HG03571 (cell line): Measurements from ENCODE around the gene CBX5.
A peak's percentile ranks its signal among the peaks of the same experiment; 100 is the strongest.
"Not testable (repeated sequence)": the region's sequence is repeated elsewhere in the genome, so short reads cannot be mapped to it uniquely, and the experiment has no call there.

Experiments used
- ATAC-seq: cut with Tn5 transposase; IDR thresholded peaks from one replicate; pipeline ENCODE4 v1.9.1; 2021; ENCODE audit not compliant: unreplicated experiment

CBX5 gene

DNA sequence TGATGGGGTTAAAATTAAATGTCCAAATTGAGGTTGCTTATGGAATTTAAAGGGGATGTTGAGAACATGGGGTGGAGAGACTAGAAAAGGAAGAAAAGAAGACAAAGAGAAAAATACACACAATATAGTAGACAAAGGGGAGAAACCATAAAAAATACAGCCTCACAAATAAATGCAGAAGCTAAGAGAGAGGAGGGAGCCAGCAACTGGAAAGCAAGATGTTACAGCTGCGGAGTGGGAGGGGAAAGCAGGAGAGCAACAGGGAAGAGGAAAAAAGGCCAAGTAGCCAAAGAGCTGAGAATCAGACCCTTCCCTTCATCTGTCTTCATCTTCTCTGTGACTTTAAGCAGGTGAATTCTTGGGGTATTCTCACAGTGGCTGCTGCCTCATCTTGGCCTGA is 51.5 kb downstream of the CBX5 start:
- ATAC-seq = no peak

DNA sequence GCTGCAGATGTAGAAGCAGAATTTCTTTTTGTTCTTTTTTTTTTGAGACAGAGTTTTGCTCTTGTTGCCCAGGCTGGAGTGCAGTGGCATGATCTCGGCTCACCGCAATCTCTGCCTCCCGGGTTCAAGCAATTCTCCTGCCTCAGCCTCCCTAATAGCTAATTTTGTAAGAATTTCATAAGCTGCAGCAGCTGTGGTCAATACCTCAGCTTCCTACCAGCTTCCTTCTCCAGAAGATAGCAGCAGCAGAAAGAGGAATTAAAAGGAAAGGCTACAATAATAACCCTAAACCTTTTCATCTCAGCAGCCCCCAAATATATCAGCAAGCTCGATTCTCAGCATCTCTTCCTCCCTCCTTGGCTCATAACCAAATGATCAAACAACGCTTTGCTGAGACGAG is 52.0 kb downstream of the CBX5 start:
- ATAC-seq = not testable (repeated sequence)

DNA sequence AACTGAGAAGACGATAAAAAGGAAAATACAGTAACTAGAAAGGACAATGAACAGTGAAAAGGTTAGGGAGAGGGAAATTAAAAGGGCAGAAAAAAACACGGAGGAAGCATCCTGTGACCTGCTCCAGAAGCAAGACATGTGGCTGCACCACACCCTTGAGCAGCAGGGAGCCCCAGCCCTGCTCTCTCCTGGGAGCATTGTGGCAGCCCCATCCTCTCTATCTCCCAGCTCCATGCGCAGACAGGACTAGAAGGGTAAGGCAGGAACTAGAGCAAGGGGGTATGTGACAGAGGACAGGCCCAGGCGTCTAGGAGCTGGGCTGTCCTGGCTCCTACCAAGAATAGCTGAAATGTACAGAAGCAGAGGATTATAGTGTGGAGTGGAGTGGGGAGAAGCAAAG is 52.5 kb downstream of the CBX5 start:
- no peak for ATAC-seq

DNA sequence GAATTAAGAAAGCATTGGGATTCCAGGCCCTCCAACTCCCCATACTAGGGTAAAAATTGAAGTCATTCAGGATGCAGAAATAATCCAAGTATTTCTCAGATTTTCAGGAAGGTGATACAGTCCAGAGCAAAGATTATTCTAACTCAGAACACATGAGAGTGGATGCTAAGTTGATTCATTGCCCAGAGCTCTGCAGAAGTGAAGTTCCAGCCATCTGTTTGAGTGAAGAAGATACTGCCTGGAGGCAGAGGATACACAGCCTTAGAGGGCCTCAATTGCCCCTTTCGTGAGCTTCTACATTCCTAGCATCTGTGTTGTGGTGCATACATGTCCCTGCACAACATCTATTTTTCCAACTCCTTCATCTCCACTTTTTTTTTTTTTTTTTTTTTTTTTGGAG is 54.3 kb downstream of the CBX5 start:
- ATAC-seq = no peak

DNA sequence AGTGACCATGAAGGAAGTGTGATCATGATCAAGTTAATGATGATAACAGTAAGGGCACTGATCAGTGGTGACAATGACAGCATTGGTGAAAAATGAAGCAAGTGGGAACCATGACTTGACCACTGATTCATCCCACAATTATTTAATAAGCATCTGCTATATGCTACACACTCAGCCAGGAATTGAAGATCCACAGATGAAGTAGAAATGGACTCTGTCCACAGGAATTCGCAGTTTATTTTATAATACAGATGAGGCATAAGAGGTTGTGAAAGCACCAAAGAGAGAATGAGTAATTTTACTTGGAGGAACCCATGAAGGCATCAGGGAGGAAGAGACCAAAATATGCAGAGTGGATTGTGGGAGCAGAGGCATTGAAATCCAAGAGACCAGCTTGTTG is 57.3 kb downstream of the CBX5 start:
- ATAC-seq = no peak

DNA sequence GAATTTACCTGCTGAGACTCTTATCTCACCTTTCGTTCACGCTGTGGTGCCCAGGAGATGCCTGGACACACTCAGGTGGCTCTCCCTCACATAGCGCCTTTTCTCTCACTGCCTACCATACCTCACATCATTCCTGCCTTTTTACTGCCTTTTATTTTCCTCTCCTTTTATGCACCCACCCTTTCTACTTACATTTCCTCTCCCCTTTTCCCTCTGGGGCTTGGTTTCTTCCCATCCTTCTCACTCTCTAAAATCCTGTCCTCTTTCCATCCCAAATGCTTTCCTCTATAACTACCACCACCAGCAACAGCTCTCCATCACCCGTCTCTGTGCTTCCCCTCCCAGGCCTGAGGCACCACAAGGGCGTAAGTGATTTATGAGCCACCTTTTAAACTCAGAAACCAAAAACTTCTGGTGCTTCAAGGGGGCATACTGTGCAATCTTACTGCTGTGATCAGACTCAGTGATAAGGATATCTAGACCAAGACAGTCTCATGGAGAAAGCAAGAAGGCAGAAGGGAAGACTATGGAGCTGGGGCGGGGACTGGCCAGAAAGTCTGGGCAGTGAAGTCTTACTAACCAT is 58.4 kb downstream of the CBX5 start:
- ATAC-seq = no peak

DNA sequence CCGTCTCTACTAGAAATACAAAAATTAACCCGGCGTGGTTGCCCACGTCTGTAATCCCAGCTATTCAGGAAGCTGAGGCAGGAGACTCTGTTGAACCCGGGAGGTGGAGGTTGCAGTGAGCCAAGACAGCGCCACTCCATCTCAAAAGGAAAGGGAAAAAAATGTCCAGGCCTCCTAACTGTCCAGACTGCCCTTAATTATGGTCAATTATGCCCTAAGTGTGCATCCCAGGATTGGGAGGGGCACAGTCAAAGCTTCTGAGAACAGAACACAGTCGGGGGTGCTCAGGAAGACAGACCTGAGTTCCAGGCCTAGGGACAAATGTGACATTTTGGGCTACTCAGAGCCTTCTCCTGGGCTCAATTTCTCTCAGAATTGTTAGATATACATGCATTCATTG is 59.4 kb downstream of the CBX5 start:
- no peak for ATAC-seq

DNA sequence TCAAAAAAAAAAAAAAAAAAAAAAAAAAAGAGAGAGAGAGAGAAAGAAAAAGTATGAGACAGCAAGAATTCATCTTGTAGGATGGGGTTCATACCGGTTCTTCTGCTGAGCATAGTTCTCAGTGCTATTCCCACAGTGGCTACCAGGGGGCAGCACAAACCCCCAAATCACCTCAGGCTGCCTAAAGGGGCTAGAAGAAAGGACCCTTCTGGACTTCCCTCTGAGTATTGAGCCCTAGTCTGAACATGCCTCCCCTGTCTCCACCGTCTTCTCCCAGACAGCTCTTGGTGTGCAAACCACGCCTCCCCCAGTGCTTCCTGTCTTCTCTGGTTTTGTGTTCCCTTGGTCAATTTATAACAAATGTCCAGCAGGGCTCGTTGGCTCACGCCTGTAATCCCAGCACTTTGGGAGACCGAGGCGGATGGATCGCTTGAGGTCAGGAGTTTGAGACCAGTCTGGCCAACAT is 59.8 kb downstream of the CBX5 start:
- ATAC-seq = no peak

DNA sequence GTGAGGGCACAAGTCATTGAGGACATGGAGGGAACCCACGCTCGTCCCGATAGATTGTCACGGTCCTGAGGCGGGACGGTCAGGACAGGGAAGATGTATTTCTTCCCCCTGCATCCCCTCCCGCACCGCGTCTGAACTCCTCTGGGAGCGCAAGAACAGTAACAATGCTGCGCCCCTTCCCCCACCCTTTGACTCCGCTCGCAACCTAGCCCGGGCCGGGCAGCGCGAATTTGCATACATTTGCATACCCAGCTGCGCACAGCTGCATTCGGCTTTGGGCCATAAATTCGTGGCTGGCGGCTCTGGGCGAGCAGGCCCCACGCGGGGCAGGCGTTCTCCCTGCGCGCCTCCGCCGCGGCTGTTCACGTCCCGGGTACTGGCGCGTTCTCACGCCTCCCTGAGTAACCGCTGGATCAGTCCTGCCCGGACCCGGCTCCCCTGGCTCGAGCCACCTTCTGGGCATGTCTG is 62.1 kb downstream of the CBX5 start:
- no peak for ATAC-seq

DNA sequence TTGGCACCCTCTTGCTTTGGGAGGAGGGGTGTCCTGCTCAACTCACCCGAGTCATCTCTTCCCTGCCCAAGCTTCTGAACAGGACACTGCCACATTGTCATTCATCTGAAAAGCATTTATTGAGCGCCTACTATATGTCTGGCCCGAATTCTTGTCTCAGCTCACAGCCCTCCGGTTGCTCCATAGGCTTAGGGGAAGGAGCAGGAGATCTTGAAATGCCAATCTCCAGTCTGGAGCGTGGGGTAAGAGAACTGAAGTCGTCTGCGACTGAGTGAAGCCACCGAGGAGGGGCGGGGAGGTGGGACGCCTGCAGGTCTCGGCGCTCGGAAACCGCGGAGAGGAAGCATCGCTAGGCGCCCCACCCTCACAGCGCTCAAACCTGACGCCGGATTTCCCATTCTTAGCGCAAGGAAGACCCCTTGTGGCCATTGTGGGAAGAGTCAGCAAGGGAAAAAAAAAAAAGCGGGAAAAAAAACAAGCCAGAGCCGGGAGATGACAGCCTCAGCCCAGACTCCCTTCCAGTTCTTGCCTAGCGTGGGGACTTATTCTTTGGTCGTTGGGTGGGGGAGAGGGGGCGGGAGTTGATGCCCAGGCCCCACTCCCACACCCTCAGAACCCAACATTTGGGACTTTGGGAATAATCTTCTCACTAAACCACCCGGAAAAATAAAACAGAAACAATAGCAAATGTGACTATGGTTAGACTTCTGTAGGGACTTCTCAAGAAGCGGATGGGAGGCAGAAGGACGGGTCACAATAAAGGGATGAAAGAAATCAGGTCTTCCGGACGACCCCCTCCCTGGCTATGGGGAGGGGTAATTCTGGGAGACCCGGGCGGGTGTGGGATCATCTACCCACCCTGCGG is 62.9 kb downstream of the CBX5 start:
- ATAC-seq = no peak

DNA sequence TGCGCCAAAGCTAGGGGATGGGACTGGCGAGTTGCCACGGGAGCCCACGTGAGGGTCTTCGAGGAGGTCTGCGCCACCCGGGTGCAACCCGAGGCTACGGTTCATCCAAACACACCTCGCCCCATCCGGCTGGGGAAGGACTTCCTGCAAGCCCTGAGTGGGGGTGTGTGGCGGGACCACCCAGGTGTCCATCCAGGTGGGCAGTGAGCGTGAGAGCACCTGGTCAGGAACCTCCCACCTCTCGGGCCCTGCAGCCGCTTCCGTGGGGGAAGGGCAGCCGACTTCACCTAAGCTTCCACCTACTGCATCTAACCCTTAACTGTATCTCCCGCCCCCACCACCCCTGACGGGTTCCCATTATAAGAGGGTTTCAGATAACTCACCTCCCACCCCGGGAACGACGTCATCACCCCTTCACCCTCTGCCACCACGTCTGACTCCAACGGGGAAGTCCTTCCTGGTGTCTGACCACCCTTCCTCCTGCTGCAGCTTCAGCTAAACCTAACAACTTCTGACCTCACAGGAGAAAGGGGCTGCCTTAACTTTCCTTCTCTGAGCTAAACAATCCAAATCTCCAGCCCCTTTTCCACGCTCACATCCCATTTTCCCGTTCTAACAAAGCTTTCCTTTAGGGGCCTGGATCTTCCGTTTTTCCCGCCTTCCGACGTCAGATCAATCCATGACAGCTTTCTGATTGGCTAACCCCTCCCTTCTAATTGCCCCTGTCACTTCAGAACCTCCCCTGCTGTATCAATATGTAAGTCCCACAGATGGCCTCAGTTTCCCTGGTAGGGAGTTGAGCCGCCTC is 63.7 kb downstream of the CBX5 start:
- ATAC-seq = no peak

DNA sequence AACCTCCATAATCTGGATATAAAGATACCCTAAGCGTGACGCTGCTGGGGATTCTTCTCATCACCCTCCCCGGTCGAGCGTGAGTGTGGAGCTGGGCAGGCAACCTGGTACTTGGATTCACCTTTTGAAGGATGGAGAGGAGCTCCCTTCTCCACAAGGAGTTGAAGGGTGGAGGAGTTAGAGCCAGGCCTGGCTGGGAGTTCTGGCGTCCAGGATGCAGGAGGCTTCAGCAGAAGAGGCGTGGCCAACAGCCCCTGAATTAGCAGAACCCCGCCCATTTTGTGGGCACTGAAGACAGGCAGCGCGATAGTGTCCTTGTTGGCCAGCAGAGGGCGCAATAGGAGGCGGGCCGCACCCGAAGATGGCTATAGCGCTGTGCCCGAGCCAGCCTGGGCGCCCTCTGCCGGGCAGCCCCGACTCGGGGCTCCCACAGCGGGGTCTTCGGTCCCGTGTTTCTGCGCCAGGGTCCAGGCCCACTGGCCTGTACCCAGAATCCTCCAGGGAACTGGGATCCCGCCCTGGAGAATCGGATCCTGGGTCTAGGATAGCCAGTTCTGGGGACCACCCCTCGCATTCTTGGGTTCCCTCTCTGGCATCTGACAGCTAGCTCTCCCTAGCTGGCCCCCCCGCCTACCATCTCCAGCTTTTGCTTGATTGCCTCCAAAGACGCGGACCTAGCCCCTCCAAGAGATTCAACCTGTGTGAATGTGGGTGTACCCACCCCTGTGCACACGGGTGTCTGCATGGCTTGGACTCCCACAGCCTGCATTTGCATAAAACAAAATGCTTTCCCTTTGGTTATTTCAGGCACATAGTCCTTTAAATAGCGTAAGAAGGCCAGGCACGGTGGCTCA is 65.1 kb downstream of the CBX5 start:
- ATAC-seq = peak; percentile 75

DNA sequence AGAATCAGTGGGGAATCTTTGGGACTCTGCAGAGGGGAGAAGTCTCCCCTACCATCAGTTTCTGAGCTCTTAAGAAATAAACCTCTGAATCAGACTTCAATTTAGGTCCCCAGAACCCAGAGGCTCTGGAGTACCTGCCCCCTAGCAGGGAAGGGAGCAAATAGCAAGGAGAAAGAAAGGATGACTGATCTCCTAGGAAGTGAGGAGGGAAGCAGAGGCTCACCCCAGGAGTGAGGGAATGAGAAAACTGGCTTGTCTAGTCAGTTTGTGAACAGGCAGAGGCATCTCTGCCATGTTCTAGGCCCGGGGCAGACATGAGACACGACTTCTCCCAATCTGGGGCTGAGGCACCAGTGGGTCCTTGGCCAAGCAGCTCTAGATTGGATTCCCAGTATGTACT is 66.8 kb downstream of the CBX5 start:
- ATAC-seq = no peak

DNA sequence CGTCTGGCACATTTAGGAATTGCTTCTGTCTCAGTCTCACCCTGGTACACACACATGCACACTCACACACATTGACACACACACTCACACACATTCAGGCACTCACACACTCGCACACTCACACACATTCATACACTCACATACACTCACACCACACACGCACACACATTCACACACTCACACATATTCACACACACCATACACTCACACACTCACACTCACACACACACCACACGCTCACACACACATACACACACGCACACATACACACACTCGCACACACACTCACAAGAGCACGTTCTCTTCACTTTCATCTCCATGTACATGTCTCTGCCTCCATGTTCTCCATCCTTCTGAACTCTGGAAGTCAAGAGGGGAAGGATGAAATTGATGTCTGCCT is 68.0 kb downstream of the CBX5 start:
- ATAC-seq = no peak

DNA sequence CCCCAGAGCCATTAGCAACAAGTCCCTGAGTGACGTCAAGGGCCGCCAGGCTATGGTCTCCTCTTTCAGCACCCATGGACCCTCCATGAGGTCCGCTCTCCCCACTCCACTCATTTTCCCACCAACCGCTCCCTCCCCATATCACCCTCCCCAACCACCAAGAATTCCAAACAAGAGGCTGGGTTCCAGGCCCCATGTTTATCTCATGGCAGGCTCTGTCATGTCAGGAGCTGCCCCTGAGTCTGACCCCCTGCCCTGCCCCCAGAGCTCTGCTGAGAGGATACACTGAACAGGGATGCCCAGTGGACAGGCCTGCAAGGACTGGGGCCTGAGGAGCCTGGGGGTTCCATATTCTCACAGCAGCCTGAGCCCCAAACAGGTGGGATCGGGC is 69.5 kb downstream of the CBX5 start:
- ATAC-seq = no peak

DNA sequence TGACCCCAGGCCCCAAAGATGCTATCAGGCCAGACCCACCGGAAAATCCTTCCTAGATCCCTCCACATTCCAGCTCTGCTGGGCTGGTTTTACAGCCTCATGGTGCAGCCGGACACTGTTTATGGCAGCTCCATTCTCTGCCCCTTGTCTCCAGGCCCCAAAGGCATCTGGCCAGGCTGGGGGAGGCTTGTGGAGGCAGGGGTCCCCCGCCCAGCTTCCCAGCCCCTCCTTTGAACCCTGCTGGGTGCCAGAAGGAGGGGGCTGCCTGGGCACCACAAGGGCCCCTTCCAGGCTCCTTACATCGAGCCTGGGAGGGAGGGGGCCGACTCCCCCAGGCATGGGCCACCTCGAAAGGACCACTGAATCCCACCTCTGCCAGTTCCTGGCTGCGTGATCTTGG is 71.3 kb downstream of the CBX5 start:
- ATAC-seq = no peak

DNA sequence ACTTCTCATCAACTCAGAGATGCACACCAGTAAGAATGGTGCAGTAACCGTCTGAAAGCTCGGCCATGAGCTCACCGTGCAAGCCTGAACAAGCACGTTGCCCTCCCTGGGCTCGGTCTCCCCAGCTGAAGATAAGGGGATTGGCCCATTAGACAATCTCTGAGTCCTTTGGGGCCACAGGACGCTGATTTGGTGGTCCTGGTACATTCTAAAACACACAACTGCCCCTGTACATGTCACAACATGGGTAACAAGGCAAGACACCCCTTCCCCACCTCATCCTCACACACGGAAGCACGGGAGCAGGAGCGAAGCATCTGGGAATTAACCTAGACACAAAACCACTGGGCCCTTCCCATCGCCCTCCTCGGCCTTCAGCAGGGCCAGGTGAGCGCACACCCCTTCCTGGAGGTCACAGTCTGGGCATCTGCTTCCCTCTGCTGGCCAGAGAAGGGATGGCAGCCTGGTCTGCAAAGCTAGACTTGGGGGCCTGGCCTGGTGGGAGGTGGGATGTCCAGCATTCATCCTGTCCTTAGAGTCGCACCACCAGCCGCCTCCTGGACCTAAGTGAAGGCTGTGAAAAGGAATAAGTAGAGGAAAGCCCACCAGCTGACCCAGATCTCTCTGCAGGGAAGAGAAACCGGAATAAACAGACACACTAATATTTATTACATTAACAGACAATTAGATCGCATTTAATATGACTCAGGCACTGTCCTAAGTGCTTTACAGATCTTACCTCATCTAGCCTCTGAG is 72.2 kb downstream of the CBX5 start:
- ATAC-seq = no peak

DNA sequence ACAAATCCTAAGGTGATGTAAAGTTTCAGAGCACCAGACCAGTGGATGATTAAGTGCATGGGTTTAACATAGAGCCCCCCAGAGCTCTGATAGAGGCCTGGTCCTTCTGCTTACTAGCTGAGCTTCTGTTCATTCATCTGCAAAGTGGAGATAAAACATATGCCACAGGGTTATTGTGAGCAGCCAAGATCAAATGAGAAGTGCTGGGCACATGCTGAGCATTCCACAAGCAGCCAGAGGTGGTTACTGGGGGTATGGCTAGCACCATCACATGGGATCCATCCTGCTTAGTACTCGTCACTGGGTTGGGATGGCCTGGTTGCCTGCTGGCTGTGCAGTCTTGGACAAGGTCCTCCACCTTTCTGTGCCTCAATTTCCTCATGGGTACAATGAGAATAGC is 73.1 kb downstream of the CBX5 start:
- no peak for ATAC-seq

DNA sequence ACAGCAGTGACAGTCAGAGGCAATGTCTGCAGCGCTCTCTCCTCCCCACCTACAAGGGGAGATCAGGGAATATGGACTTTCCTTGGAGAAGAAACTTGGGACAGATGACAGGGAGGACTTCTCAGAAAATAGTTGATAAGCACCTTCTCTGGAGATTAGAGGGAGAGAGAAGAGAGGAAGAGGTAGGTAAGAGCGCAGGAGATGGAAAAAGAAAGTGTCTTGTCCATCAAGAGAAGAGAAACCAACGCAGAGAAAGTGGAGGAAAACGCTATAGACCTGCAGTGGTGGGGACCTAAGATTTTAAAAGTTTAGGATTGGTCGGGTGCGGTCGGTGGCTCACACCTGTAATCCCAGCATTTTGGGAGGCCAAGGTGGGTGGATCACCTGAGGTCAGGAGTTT is 75.6 kb downstream of the CBX5 start:
- ATAC-seq = no peak
